Stimulated activated CD8-positive, alpha-beta memory T cell treated with anti-CD3 and anti-CD28 coated beads, Interleukin-12 subunit alpha, Interleukin-12 subunit beta, amount 100 ng/mL, for 4 hours (primary cell): ENCODE results near the gene ULBP2.
A peak's percentile ranks its signal among the peaks of the same experiment; 100 is the strongest.
"Not testable (repeated sequence)": the region's sequence is repeated elsewhere in the genome, so short reads cannot be mapped to it uniquely, and the experiment has no call there.

ENCODE experiments used
- DNase-seq: peaks from one replicate; pipeline ENCODE4 v3.0.0-alpha.2; 2020; ENCODE audit warnings: low read depth

Gene ULBP2

GRCh38 chr6:149927025-149927424, 14.8 kb upstream of the ULBP2 start:
- DNase-seq = not testable (repeated sequence)

DNA sequence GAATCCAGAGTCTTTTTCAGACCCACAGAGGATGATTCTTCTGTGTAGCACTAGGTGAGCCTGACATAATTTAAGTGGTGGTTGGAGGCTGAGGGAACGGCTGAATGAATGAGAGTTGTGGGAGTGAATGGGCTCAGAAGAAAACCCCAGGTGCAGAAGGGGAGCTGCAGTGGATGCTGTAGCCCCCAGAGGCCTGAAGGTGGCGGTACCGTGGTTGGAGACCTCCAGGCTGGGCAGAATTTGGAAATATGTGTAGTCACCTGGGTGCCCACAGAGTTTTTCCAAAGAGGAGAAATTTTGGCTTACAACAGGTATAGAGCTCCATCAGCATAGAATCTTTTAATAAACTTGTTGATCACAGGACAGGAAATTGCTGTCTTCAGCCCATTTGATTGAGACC, 12.4 kb upstream of the ULBP2 start:
- DNase-seq = no peak

DNA sequence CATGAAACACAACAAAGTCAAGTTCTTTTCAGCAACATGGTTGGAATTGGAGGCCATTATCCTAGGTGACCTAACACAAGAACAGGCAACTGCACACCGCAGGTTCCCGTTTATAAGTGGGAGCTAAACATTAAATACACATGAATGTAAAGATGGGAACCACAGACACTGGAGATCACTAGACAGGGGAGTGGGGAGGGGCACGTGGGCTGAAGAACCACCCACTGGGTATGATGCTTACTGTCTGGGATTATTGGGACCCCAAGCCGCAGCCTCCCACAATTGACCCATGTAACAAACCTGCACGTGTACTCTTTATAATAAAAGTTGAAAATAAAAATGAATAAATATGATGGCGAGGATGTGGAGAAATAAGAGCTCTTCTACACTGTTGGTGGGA, 10.3 kb upstream of the ULBP2 start:
- no peak for DNase-seq

- no peak for DNase-seq
Observed at GRCh38 chr6:149933036-149933435, 8.8 kb upstream of the ULBP2 start.

DNA sequence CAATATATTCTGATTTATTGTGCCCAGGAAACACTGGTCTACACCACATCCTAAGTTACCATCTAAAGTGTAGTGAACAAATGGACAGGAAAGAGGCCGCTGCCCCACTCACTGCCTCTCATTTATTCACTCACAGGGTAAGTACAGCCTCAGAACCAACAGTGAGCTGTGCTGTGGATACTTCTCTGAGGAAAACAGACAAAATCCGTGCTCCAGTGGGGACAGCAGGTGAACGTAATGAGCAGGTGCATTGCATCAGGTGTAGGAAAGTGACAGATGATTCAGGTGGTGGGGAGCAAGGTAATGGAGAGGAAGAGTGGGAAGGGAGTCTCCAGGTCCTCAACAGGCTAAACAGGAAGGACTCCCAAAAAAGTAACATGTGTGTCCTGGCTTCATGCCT, 8.4 kb upstream of the ULBP2 start:
- no peak for DNase-seq

- DNase-seq = peak; percentile 21
Observed at GRCh38 chr6:149934249-149935156, 7.3 kb upstream of the ULBP2 start.

- no peak for DNase-seq
Observed at GRCh38 chr6:149935246-149935645, 6.6 kb upstream of the ULBP2 start.

GRCh38 chr6:149935668-149936067, 6.1 kb upstream of the ULBP2 start:
- DNase-seq = no peak

DNA sequence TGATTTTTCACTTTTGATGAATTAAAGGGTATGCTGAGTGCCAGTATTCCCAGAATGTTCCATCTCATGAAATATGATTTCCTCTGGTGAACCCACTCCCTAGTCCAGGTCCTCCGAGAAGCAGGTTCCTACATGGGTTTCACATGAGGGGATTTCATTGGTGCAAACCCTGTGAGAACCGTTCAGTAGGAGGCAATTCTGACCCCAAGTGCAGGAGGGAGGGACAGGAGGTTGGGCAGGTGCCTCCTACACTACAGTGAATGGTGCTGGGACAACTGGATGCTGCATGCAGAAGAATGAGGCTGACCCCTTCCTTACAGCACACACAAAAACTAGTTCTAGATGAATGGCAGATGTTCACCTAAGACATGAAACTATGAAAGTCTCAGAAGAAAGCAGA, 5.1 kb upstream of the ULBP2 start:
- no peak for DNase-seq

- not testable (repeated sequence) for DNase-seq
Observed at GRCh38 chr6:149938013-149938570, 3.7 kb upstream of the ULBP2 start.

- DNase-seq = peak; percentile 19
Observed at GRCh38 chr6:149938571-149939355, 3.1 kb upstream of the ULBP2 start.

GRCh38 chr6:149939356-149939648, 2.5 kb upstream of the ULBP2 start:
- no peak for DNase-seq

GRCh38 chr6:149939909-149940671, 1.7 kb upstream of the ULBP2 start:
- DNase-seq = no peak

GRCh38 chr6:149940672-149940982, 1.2 kb upstream of the ULBP2 start:
- DNase-seq = no peak

GRCh38 chr6:149942461-149942829, 631 bp downstream of the ULBP2 start:
- DNase-seq = no peak

DNA sequence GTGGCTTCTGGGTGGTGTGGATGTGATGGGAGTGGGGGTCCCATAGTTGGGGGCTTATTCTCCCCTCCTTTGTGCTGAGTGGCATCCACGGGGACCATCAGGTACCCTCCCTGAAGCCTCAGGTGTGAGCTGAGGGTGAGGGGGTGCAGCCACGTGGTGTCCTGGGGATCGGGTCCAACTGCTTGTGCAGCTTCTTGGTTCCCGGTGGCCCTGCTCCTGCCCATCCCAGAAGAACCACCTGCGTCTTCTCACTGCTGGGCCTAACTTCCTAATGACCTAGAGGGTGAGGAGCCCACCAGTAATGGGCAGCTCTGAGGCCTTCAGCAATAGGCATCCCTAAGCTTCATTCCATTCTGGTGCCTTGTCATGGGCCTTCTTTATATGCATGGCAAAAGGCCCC, 1.5 kb downstream of the ULBP2 start:
- DNase-seq = not testable (repeated sequence)

DNA sequence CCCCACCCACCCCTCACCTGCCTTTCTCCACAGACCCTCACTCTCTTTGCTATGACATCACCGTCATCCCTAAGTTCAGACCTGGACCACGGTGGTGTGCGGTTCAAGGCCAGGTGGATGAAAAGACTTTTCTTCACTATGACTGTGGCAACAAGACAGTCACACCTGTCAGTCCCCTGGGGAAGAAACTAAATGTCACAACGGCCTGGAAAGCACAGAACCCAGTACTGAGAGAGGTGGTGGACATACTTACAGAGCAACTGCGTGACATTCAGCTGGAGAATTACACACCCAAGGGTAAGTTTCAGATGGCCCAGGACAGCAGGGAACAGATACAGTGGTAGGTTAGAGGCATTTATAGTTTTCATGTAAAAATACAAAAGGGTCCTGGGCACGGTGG, 3.5 kb downstream of the ULBP2 start:
- not testable (repeated sequence) for DNase-seq

DNA sequence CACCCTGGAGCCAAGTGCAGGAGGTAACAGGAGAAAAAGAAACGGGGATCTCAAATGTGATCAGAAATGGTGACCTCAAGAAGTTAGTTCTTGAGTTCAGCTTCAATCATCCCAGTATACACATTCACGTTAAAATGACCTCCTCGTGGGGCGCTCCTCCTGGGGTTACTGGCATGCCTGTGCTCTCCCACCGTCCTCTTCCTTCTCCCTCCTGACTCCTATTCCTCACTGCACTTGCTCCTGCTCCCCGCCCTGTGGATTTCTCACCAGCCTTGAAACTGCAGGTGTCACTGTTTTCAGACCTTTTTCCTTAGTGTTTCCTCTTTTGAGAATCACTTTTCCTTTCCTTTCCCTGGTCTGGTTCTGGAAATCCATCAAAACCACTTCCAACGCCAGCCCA, 4.8 kb downstream of the ULBP2 start:
- DNase-seq = not testable (repeated sequence)

- not testable (repeated sequence) for DNase-seq
Observed at GRCh38 chr6:149947533-149947932, 5.7 kb downstream of the ULBP2 start.

GRCh38 chr6:149948011-149948410, 6.2 kb downstream of the ULBP2 start:
- DNase-seq = no peak

DNA sequence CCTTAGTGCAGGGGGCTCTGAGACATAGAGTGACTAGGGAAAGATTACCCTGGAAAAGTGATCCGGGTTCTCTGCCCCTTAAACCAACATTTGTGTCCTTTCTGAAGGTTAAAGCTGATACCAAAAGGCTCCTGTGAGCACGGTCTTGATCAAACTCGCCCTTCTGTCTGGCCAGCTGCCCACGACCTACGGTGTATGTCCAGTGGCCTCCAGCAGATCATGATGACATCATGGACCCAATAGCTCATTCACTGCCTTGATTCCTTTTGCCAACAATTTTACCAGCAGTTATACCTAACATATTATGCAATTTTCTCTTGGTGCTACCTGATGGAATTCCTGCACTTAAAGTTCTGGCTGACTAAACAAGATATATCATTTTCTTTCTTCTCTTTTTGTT, 6.8 kb downstream of the ULBP2 start:
- no peak for DNase-seq

GRCh38 chr6:149950423-149950822, 8.6 kb downstream of the ULBP2 start:
- DNase-seq = no peak

- DNase-seq = no peak
Observed at GRCh38 chr6:149951096-149951495, 9.3 kb downstream of the ULBP2 start.
